ENCODE results near the gene CD300LG.

CD300LG gene

GRCh38 chr17:43905985-43906852 is 59.2 kb downstream of the CD300LG start:
- H3K4me3 ChIP-seq (ENCODE audit: low read depth, low read length), result no peak overlapping the region
- no peak for DNase-seq (ENCODE audit: low read depth)
- no peak for TF ChIP-seq CTCF (IDR thresholded peaks at IDR 0.05; ENCODE audit: insufficient read depth, low read depth, low read length, missing control alignments)

GRCh38 chr17:43906951-43907424 is 60.0 kb downstream of the CD300LG start:
- DNase-seq (ENCODE audit: low read depth), result no peak
- no peak for TF ChIP-seq CTCF (IDR thresholded peaks at IDR 0.05; ENCODE audit: insufficient read depth, low read depth, low read length, missing control alignments)

GRCh38 chr17:43907425-43907981 is 60.5 kb downstream of the CD300LG start, which contains the start of gene MPP2:
TSS of gene MPP2 (minus strand) at chr17:43907536. CDS start at chr17:43904460, 3,076 bp downstream.
- peak; percentile 19 for DNase-seq (ENCODE audit: low read depth)
- TF ChIP-seq CTCF (IDR thresholded peaks at IDR 0.05; ENCODE audit: insufficient read depth, low read depth, low read length, missing control alignments), result no peak
- no peak within 1 kb of the TSS for H3K4me3 ChIP-seq (ENCODE audit: low read depth, low read length)

More at GRCh38 chr17:43906951-43907424, 60.0 kb downstream of the CD300LG start:
- H3K4me3 ChIP-seq (ENCODE audit: low read depth, low read length), result no peak overlapping the region

GRCh38 chr17:43907998-43908721 is 61.2 kb downstream of the CD300LG start:
- TF ChIP-seq CTCF (IDR thresholded peaks at IDR 0.05; ENCODE audit: insufficient read depth, low read depth, low read length, missing control alignments), result no peak
- H3K4me3 ChIP-seq (ENCODE audit: low read depth, low read length), result no peak overlapping the region
- DNase-seq (ENCODE audit: low read depth), result peak; percentile 31

- H3K4me3 ChIP-seq (ENCODE audit: low read depth, low read length), result no peak overlapping the region
- TF ChIP-seq CTCF (IDR thresholded peaks at IDR 0.05; ENCODE audit: insufficient read depth, low read depth, low read length, missing control alignments), result no peak
- no peak for DNase-seq (ENCODE audit: low read depth)
Measured at GRCh38 chr17:43909537-43910231, 62.7 kb downstream of the CD300LG start.

GRCh38 chr17:43911904-43912303 is 64.9 kb downstream of the CD300LG start:
- no peak overlapping the region for H3K4me3 ChIP-seq (ENCODE audit: low read depth, low read length)
- no peak for DNase-seq (ENCODE audit: low read depth)
- no peak for TF ChIP-seq CTCF (IDR thresholded peaks at IDR 0.05; ENCODE audit: insufficient read depth, low read depth, low read length, missing control alignments)
